Stimulated activated CD8-positive, alpha-beta memory T cell treated with anti-CD3 and anti-CD28 coated beads, Interleukin-12 subunit alpha, Interleukin-12 subunit beta, amount 100 ng/mL, for 24 hours (primary cell): ENCODE data around the gene FNDC3B.
A peak's percentile ranks its signal among the peaks of the same experiment; 100 is the strongest.
"Not testable (repeated sequence)": the region's sequence is repeated elsewhere in the genome, so short reads cannot be mapped to it uniquely, and the experiment has no call there.

Experiments used
- DNase-seq: peaks from one replicate; pipeline ENCODE4 v3.0.0-alpha.2; 2020; ENCODE audit errors: extremely low read depth

FNDC3B gene

GRCh38 chr3:172039436-172040077, at the start of gene FNDC3B:
Gene FNDC3B (plus strand): TSS chr3:172039578. CDS start chr3:172112480, 72,902 bp downstream.
- DNase-seq, result peak; percentile 72

DNA sequence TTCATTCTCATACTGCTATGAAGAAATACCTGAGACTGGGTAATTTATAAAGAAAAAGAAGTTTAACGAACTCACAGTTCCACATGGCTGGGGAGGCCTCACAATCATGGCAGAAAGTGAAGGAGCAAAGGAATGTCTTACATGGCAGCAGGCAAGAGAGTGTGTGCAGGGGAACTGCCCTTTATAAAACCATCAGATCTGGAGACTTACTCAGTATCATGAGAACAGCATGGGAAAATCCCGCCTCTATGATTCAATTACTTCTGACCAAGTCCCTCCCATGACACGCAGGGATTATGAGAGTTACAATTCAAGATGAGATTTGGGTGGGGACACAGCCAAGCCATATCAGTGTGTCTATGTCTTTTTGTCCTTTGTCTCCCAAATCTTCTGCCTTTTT, 49.1 kb upstream of the FNDC3B start:
- DNase-seq, result not testable (repeated sequence)

DNA sequence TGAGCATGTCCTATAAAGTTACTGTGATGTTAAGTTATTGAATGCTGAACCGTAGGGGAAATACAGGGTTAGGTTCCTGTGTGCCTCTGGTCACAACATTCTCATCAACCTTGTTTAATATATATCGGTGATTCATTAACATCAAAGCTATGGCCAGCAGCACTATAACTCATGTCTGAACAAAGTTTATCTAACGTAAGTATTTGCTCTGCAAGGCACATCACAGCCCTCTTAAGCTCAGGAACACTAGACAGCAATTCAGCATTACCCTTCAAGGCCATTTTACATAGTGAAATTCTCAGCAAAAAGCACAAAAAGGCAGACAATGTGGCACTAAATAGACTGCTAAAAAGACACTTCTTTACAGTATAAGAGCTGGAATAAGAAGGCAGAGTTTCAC, 48.2 kb upstream of the FNDC3B start:
- no peak for DNase-seq

DNA sequence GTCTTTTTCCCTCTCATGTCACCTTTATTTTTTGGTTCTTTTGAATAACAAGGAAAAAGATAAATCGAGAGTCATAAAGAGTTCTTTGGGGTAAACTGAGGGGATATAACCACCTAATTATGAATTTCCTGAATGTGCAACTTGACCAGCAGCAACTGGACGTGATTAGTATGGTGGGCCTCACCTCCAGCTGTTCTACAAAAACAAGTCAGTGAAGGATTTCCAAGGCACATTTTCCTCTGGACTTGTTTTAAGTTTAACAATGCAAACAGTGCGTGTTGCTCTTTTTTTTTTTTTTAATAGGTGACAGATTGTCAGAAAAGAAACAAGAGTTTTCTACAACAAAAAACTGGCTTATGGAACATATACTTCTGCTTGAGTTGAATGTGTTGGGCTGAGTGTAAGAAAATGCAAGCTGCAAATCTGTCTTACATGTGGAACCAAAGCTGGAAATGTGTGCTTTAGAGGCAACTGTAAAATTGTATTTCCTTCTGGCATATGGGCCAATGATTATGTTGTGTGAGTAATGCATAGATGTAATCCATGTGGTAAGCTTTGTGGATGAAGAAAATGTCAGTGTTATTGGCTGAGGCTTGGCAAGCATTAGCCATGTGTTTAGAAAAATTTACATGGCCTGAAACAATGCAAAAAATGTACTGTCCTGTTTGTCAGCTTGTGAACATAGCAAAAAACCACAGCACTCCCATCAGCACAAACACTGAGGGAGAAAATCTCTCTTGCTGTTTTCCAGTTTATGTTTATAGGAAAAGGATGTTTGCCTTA, 44.5 kb upstream of the FNDC3B start:
- DNase-seq, result no peak

DNA sequence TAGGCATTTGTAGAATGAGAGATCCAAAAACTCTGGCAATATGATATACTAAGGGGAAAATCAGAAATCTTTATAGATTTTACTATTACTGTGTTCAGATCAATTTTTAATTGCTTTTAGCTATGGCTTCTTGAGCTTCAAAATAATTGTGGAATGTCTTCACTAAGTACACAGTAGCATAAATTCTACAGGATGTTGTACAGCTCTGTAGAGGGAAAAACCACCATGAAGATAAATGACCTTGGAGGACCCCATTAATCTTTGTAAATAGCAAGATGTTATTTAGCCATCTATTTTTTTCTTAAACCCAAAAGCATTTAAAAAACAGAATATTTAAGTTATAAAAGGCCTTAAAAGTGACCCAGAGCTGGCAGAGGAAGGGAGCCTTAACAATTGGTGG, 43.9 kb upstream of the FNDC3B start:
- DNase-seq, result no peak

DNA sequence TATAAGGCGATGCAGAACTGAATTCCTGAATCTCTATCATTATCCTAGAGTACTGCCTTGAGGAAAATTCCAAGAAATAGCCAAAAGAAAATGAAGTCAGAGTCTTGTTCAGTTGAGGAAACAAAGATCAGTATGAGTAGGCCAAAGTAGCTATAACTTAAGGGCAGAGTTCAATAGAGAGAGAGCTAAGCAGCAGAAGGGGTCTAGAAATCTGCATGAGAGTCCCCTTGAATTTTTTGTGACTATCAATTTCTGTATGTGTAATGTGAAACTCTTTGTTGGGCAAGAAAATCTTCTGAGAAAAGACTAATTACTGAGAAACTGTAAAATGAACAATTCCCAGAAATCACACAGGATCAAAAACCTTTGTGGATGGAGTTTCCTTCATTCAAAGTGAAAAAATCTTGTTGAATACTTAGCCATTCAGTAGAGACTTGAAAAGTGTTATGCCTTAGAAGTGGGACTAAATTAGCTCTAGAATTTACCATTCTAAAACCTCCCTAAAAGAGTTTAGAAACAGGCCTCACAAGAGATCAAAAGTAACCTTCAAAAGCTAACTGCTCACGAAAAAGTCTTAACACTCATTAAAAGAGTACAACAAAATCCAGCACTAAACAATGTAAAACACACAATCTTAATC, 43.1 kb upstream of the FNDC3B start:
- no peak for DNase-seq

- not testable (repeated sequence) for DNase-seq
Observed at GRCh38 chr3:171998731-171999130, 40.6 kb upstream of the FNDC3B start.

- not testable (repeated sequence) for DNase-seq
Observed at GRCh38 chr3:172001616-172002015, 37.8 kb upstream of the FNDC3B start.

- no peak for DNase-seq
Observed at GRCh38 chr3:172002512-172003078, 36.8 kb upstream of the FNDC3B start.

DNA sequence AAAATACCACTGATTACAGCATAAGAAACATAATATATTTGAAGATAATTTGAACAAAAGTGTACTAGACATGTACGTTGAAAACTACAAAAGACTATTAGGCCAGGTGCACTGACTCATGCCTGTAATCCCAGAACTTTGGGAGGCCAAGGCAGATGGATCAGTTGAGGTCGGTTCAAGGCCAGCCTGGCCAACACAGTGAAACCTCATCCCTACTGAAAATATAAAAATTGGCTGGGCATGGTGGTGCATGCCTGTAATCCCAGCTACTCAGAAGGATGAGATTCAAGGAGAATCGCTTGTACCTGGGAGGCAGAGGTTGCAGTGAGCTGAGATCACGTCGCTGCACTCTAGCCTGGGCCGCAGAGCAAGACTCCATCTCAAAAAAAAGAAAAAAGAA, 36.2 kb upstream of the FNDC3B start:
- DNase-seq, result no peak

- DNase-seq, result no peak
Observed at GRCh38 chr3:172007065-172007370, 32.4 kb upstream of the FNDC3B start.

- DNase-seq, result no peak
Observed at GRCh38 chr3:172009803-172010202, 29.6 kb upstream of the FNDC3B start.

- DNase-seq, result no peak
Observed at GRCh38 chr3:172012775-172013174, 26.6 kb upstream of the FNDC3B start.

GRCh38 chr3:172014145-172014544, 25.2 kb upstream of the FNDC3B start:
- no peak for DNase-seq

- DNase-seq, result no peak
Observed at GRCh38 chr3:172018364-172018763, 21.0 kb upstream of the FNDC3B start.

- DNase-seq, result no peak
Observed at GRCh38 chr3:172020763-172021162, 18.6 kb upstream of the FNDC3B start.

GRCh38 chr3:172021164-172021563, 18.2 kb upstream of the FNDC3B start:
- DNase-seq, result no peak

GRCh38 chr3:172021859-172022258, 17.5 kb upstream of the FNDC3B start:
- DNase-seq, result no peak

DNA sequence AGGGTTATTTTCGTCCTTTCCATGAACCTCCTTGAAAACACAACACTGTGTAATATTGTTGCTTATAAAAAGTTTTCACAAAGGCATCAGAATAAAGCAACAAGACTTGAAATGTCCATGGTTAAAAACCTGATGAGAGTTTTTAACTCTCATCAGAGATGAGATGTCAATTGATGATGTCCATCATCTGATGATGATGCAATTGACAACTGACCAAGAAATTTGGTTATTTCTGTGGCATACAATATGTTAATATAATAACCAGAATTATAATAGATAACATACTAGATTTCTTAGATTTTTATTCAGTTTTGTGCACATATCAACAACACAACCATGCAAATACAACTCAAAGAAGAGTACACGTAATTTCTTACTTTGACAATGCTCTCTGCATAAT, 15.5 kb upstream of the FNDC3B start:
- DNase-seq, result no peak

DNA sequence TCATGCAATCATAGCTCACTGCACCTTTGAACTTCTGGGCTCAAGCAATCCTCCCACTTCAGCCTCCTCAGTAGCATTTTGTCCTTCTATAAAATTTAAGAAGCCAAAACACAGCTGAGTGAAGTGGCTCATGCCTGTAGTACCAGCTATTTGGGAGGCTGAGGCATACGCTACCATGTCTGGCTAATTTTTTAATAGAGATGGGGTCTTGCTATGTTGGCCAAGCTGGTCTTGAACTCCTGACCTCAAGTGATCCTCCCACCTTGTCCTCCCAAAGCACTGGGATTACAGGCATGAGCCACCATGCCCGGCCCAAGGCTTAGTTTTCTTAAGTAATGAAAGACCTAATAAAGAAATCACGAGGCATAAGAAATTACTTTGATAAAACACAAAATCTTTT, 14.7 kb upstream of the FNDC3B start:
- DNase-seq, result no peak

- DNase-seq, result no peak
Observed at GRCh38 chr3:172029425-172030098, 9.8 kb upstream of the FNDC3B start.

- DNase-seq, result no peak
Observed at GRCh38 chr3:172030181-172030580, 9.2 kb upstream of the FNDC3B start.
